ENCODE measurements around the gene PHF13. TPM values are rescaled to one million over a fixed set of nuclear protein-coding genes. Genes with fewer than 3 reads are reported as not detected.

Gene PHF13
- total and polyA plus RNA-seq, 9 of the 15 experiments (the other 6 are each of a cell fraction or from before 2014, with no cell fraction given): 1.8 to 36.1 (median 11.7) TPM

- TF ChIP-seq CBFB (CRISPR knock-in tag; IDR thresholded peaks at IDR 0.05): no peak
- TF ChIP-seq ZNF212 (CRISPR knock-in tag; IDR thresholded peaks at IDR 0.05): no peak
- TF ChIP-seq ZBTB49 (CRISPR knock-in tag; IDR thresholded peaks at IDR 0.05; ENCODE audit: borderline replicate concordance): no peak
- TF ChIP-seq ZNF175 (CRISPR knock-in tag; IDR thresholded peaks at IDR 0.05; ENCODE audit: low read depth): no peak
- TF ChIP-seq GTF2E2 (tag; IDR thresholded peaks at IDR 0.05): peak; percentile 94
- TF ChIP-seq TEAD4 (IDR thresholded peaks at IDR 0.05; ENCODE audit: low read length): no peak
- no peak for TF ChIP-seq TEAD4 (CRISPR knock-in tag; IDR thresholded peaks at IDR 0.05; ENCODE audit: borderline replicate concordance)
- peak in 1 of 2 experiments; percentile 73 for TF ChIP-seq E2F6 (IDR thresholded peaks at IDR 0.05; ENCODE audit: borderline replicate concordance in 1 of 2, extremely low read depth in 1 of 2, insufficient read depth in 1 of 2, insufficient read length in 1 of 2, low read depth in 1 of 2, low read length in 1 of 2, poor library complexity in 1 of 2, severe bottlenecking in 1 of 2)
- no peak for TF ChIP-seq KLF1 (tag; IDR thresholded peaks at IDR 0.05)
- TF ChIP-seq TAF9B (IDR thresholded peaks at IDR 0.05; ENCODE audit: partially characterized antibody): no peak
- no peak for TF ChIP-seq SMARCA5 (IDR thresholded peaks at IDR 0.05)
- no peak for TF ChIP-seq CHD4 (IDR thresholded peaks at IDR 0.05; ENCODE audit: insufficient read depth, insufficient replicate concordance, low read depth, low read length, poor library complexity, severe bottlenecking)
- no peak for TF ChIP-seq NELFE (IDR thresholded peaks at IDR 0.05; ENCODE audit: insufficient read depth, insufficient read length)
- TF ChIP-seq ZBTB43 (CRISPR knock-in tag; IDR thresholded peaks at IDR 0.05): no peak
- peak in 1 of 2 experiments; percentile 98; a peak in 3 of 4 replicates for TF ChIP-seq NONO (IDR thresholded peaks at IDR 0.05; ENCODE audit: low read depth in 2 of 2, low read length in 1 of 2)
- TF ChIP-seq CBX1 (IDR thresholded peaks at IDR 0.05; ENCODE audit: low read depth): peak; percentile 86; the same call in 1 of the 2 replicates
- no peak for TF ChIP-seq ASH1L (IDR thresholded peaks at IDR 0.05; ENCODE audit: borderline replicate concordance, low read depth, partially characterized antibody)
- no peak for TF ChIP-seq ZNF121 (CRISPR knock-in tag; conservative IDR thresholded peaks at IDR 0.05)
- no peak; the same call in none of the 2 replicates for TF ChIP-seq NFIC (IDR thresholded peaks at IDR 0.05)
- peak; percentile 71 for TF ChIP-seq TAF1 (IDR thresholded peaks at IDR 0.05; ENCODE audit: control insufficient read depth, extremely low read depth, insufficient read depth, low read length, severe bottlenecking)
- TF ChIP-seq CHCHD3 (CRISPR knock-in tag; IDR thresholded peaks at IDR 0.05): no peak
- TF ChIP-seq ZC3H4 (CRISPR knock-in tag; IDR thresholded peaks at IDR 0.05; ENCODE audit: borderline replicate concordance): no peak
- TF ChIP-seq HDAC8 (tag; IDR thresholded peaks at IDR 0.05): no peak
- TF ChIP-seq TCF15 (CRISPR knock-in tag; IDR thresholded peaks at IDR 0.05): no peak
Observed at GRCh38 chr1:6602669-6603237, 10.8 kb upstream of the PHF13 start, which contains the start of gene KLHL21 (continued).

Measured in K562 (cell line).